Testis (tissue), 5 donors: ENCODE results near the gene IER3. TPM values are rescaled to one million over a fixed set of nuclear protein-coding genes. Genes with fewer than 3 reads are reported as not detected.

ENCODE experiments used
- DNase-seq: peaks from one replicate; pipeline ENCODE4 v3.0.0-alpha.2; 2019
- H3K27ac ChIP-seq, 2 donors: fragments of 200-600 bp; sonication (generic); one replicate each; pipeline ENCODE4 v1.5.1; 2019
- H3K27me3 ChIP-seq: fragments of 200-600 bp; sonication (generic); one replicate; pipeline ENCODE4 v1.5.1; 2019
- H3K36me3 ChIP-seq: fragments of 200-600 bp; sonication (generic); one replicate; pipeline ENCODE4 v1.5.1; 2017; ENCODE audit warnings: low read depth; ENCODE audit errors: missing control alignments
- H3K4me1 ChIP-seq: fragments of 200-600 bp; sonication (generic); one replicate; pipeline ENCODE4 v1.5.1; 2019
- H3K4me3 ChIP-seq, 2 donors: fragments of 200-600 bp; sonication (generic); one replicate each; pipeline ENCODE4 v1.5.1; 2017 to 2019
- H3K9me3 ChIP-seq: fragments of 200-600 bp; sonication (generic); one replicate; pipeline ENCODE4 v1.5.1; 2017
- POLR2A ChIP-seq: fragments of 450-650 bp; IDR thresholded peaks from one replicate; pipeline ENCODE4 v1.6.1; 2017; ENCODE audit warnings: antibody characterized with exemption, mild to moderate bottlenecking, moderate library complexity
- WGBS, 2 donors: methylation state at CpG; one replicate each; pipeline ENCODE4 v1.1.5; 2018; 5-methylcytosine and 5-hydroxymethylcytosine counted together
- intact Hi-C: fragments of 100-400 bp; cut with DNase I; formaldehyde crosslinking; loops from one replicate; pipeline ENCODE4 v1.15.1; 2023; ENCODE audit warnings: low total_unique reads
- long read RNA-seq, 2 donors: transcript quantifications; one replicate each; lab custom pipeline, GENCODE V29; 2026
- polyA plus RNA-seq: library from polyadenylated mRNA; stranded (reverse); fragments of 350-450 nt; fragmentation: Illumina TruSeq; extraction: RNeasy Lipid Tissue Mini Kit (QIAGEN cat#74804); gene quantifications from one replicate; pipeline ENCODE4 v1.2.3, GENCODE V29; 2014; ENCODE audit warnings: low read depth, low replicate concordance; ENCODE audit not compliant: insufficient read depth
- total RNA-seq, 2 donors: library from RNA; depleted of rRNA; stranded (reverse); fragments of >200 nt; gene quantifications; one replicate each; pipeline ENCODE4 v1.2.3, GENCODE V29; 2016
- TF ChIP-seq, protein P1 (sequence below), 3 experiments: fragments of 450-650 bp in 2 of 3; fragments of 200-600 bp in 1 of 3; sonication (generic) in 1 of 3; IDR thresholded peaks; one replicate each; pipeline ENCODE4 v1.5.1; 2016 to 2019; ENCODE audit warnings: antibody characterized with exemption in 3 of 3, mild to moderate bottlenecking in 2 of 3, moderate library complexity in 1 of 3

IER3 gene
- 1 to 10 TPM; 1.4 to 7.7 TPM for total RNA-seq
- 11.1 TPM for polyA plus RNA-seq
- long read RNA-seq, donor 1, transcript IER3-202 (1 exons, 1,350 nt) = major isoform, 9 of 11 reads
- long read RNA-seq, donor 1, partial matches to known transcripts = 0 of 11 reads
- long read RNA-seq, donor 1, other reads (novel, unspliced or antisense) = 0 of 11 reads
- long read RNA-seq, donor 2, transcript IER3-202 (1 exons, 1,350 nt) = major isoform, 10 of 12 reads
- long read RNA-seq, donor 2, partial matches to known transcripts = 0 of 12 reads
- long read RNA-seq, donor 2, other reads (novel, unspliced or antisense) = 0 of 12 reads

GRCh38 chr6:30744054-30744805 lies at the start of gene IER3:
IER3 (minus strand) TSS chr6:30744547; CDS start chr6:30744518, 29 bp downstream.
- H3K27me3 ChIP-seq = no peaks in the 10 kb centered on the region
- H3K4me1 ChIP-seq = peaks cover 21% of the 10 kb centered on the region
- TF ChIP-seq, protein P1, sequence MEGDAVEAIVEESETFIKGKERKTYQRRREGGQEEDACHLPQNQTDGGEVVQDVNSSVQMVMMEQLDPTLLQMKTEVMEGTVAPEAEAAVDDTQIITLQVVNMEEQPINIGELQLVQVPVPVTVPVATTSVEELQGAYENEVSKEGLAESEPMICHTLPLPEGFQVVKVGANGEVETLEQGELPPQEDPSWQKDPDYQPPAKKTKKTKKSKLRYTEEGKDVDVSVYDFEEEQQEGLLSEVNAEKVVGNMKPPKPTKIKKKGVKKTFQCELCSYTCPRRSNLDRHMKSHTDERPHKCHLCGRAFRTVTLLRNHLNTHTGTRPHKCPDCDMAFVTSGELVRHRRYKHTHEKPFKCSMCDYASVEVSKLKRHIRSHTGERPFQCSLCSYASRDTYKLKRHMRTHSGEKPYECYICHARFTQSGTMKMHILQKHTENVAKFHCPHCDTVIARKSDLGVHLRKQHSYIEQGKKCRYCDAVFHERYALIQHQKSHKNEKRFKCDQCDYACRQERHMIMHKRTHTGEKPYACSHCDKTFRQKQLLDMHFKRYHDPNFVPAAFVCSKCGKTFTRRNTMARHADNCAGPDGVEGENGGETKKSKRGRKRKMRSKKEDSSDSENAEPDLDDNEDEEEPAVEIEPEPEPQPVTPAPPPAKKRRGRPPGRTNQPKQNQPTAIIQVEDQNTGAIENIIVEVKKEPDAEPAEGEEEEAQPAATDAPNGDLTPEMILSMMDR (IDR thresholded peaks at IDR 0.05) = peak in 2 of 3 experiments; percentile 50 to 59
- TF ChIP-seq POLR2A = no peak
- peak within 1 kb of the TSS; percentile 82 to 86 for H3K4me3 ChIP-seq
- H3K9me3 ChIP-seq = no peaks in the 10 kb centered on the region
- peak within 1 kb of the TSS; percentile 84 to 94 for H3K27ac ChIP-seq
- no peaks in the 10 kb centered on the region for H3K36me3 ChIP-seq
- 2% methylated on average over 35 to 53 of the region's 54 CpGs for WGBS, 2 donors
- DNase-seq = peak; percentile 82
- intact Hi-C loops = no loop called here

DNA sequence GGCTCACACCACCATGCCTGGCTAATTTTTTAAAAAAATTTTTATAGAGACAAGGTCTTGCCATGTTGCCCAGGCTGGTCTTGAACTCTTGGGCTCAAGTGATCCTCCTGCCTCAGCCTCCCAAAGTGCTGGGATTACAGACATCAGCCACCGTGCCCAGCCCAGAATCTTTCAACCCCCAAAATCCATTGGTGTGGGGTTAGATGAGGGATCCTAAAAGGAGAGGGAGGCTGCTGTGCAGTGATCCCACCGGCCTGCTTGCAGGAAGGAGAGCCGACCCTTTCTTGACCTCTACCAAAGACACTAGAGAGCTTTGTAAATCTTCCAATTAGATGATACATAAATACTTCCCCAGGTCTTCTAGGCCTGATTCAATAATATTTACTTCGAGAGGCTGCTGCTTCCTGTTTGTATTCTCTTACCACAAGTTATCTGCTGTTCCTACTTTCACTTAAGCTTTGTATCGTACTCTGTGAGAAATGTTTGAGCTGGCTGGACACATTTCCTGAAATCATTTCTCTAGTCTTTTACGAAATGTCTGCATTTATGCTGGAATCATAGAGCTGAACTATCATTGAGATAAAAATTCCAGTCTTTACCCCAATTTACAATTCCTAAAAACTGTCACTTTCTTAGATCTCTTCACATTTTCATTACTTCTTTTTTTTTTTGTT lies 49.3 kb upstream of the IER3 start:
- Histone ChIP-seq H3K36me3 (no peaks in the 10 kb centered on the region), H3K27me3 (no peaks in the 10 kb centered on the region), H3K4me3 (no peak overlapping the region), H3K27ac (peak overlapping the region; percentile 41 to 75), H3K9me3 (no peaks in the 10 kb centered on the region), H3K4me1 (peaks cover 7% of the 10 kb centered on the region)
- intact Hi-C loops = no loop called here
- TF ChIP-seq POLR2A = no peak
- TF ChIP-seq, protein P1 (IDR thresholded peaks at IDR 0.05) = no peak
- DNase-seq = no peak
- WGBS, 2 donors = 43 to 45% methylated on average over 6 of the region's 6 CpGs

- Histone ChIP-seq H3K9me3 (no peaks in the 10 kb centered on the region), H3K27ac (no peak overlapping the region), H3K36me3 (no peaks in the 10 kb centered on the region), H3K27me3 (no peaks in the 10 kb centered on the region), H3K4me3 (no peak overlapping the region), H3K4me1 (no peaks in the 10 kb centered on the region)
- WGBS, 2 donors = 85 to 90% methylated on average over 2 of the region's 2 CpGs
- TF ChIP-seq POLR2A = no peak
- TF ChIP-seq, protein P1 (IDR thresholded peaks at IDR 0.05) = no peak
- DNase-seq = no peak
- intact Hi-C loops = no loop called here
Measured at GRCh38 chr6:30792786-30793185, 48.4 kb upstream of the IER3 start.

GRCh38 chr6:30790724-30791383 lies 46.5 kb upstream of the IER3 start:
- no peaks in the 10 kb centered on the region for H3K27me3 ChIP-seq
- no peak for DNase-seq
- H3K9me3 ChIP-seq = no peaks in the 10 kb centered on the region
- H3K4me3 ChIP-seq = no peak overlapping the region
- no peak overlapping the region for H3K27ac ChIP-seq
- no peaks in the 10 kb centered on the region for H3K36me3 ChIP-seq
- no peak for TF ChIP-seq POLR2A
- TF ChIP-seq, protein P1 (IDR thresholded peaks at IDR 0.05) = no peak
- intact Hi-C loops = no loop called here
- WGBS, 2 donors = 95 to 96% methylated on average over 4 of the region's 4 CpGs
- no peaks in the 10 kb centered on the region for H3K4me1 ChIP-seq
